ENCODE data around the gene PRKAR1A.

GRCh38 chr17:68577497-68577821 lies 65.2 kb downstream of the PRKAR1A start:
- no peak for TF ChIP-seq POLR2A (IDR thresholded peaks at IDR 0.05)
- no peak for TF ChIP-seq CTCF (IDR thresholded peaks at IDR 0.05)
- no peak for TF ChIP-seq EP300 (IDR thresholded peaks at IDR 0.05)
- TF ChIP-seq POLR2AphosphoS5 (IDR thresholded peaks at IDR 0.05): no peak
